Spleen (tissue), 7 donors: ENCODE results near the gene POGLUT2.

Source experiments
- POLR2A ChIP-seq, 3 donors: fragments of 450-650 bp; IDR thresholded peaks; one replicate each; pipeline ENCODE4 v1.5.1; 2017; ENCODE audit warnings: antibody characterized with exemption in 3 of 3, mild to moderate bottlenecking in 1 of 3
- TF ChIP-seq, protein P1 (sequence below), 11 experiments: fragments of 200-600 bp in 7 of 11; fragments of 450-650 bp in 4 of 11; sonication (generic) in 4 of 11; IDR thresholded peaks in 8 of 11; conservative IDR thresholded peaks in 3 of 11; 1 replicate in 7 of 11; 2 replicates in 4 of 11; pipeline versions ENCODE4 v1.4.0 to v1.8.0; 2016 to 2021; ENCODE audit warnings: antibody characterized with exemption in 11 of 11, inconsistent platforms in 4 of 11, mild to moderate bottlenecking in 1 of 11
- donor health status: DM: no; HTN: no; CAD: no; lungs with moderate emphysema.
- donor health status: DM: no; HTN: no; CAD: no.
- donor health status: DM: no; HTN: no; CAD: no.

DNA sequence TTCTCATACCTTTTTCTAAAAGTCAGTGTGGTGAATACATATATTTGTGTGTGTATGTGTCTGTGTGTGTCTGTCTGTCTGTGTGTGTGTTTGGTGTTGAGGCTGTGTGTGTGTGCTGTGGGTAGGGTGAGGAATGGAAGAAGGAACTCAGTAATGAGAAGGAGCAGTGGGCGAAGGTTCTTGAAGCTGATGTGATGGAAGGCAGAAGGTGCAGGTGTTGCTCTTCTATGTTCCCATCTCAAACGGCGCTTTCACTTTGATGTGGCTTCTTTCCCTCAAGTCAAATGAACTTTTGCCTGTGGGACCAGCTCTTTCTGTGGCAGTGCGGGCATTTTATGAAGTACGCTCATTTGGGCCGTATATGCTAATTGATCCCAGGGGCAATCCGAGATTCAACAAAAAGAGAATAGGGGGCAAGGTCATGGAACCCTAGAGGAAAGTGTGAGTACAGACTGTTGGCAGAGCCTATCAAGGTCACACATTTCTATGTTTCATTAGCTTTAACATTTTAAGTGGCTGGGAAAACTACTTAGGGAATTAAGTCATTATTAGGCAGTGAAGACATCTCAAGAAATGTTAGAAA is 15.3 kb upstream of the POGLUT2 start:
- TF ChIP-seq, protein P1, sequence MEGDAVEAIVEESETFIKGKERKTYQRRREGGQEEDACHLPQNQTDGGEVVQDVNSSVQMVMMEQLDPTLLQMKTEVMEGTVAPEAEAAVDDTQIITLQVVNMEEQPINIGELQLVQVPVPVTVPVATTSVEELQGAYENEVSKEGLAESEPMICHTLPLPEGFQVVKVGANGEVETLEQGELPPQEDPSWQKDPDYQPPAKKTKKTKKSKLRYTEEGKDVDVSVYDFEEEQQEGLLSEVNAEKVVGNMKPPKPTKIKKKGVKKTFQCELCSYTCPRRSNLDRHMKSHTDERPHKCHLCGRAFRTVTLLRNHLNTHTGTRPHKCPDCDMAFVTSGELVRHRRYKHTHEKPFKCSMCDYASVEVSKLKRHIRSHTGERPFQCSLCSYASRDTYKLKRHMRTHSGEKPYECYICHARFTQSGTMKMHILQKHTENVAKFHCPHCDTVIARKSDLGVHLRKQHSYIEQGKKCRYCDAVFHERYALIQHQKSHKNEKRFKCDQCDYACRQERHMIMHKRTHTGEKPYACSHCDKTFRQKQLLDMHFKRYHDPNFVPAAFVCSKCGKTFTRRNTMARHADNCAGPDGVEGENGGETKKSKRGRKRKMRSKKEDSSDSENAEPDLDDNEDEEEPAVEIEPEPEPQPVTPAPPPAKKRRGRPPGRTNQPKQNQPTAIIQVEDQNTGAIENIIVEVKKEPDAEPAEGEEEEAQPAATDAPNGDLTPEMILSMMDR (IDR thresholded peaks at IDR 0.05 in 8 of 11, conservative IDR thresholded peaks at IDR 0.05 in 3 of 11) = peak in 1 of 11 experiments; percentile 4
- no peak for TF ChIP-seq POLR2A (IDR thresholded peaks at IDR 0.05)
